PC-3 (cell line): ENCODE measurements around the gene PGS1.

Experiments used
- CTCF ChIP-seq: fragments of 300-600 bp; sonication (generic); conservative IDR thresholded peaks from 2 replicates; pipeline ENCODE4 v1.5.1; 2017; ENCODE audit warnings: antibody characterized with exemption, low read depth, mild to moderate bottlenecking, low read length
- EZH2 ChIP-seq: fragments of 300-600 bp; sonication (generic); IDR thresholded peaks from one replicate; pipeline ENCODE4 v1.6.1; 2017; ENCODE audit warnings: antibody characterized with exemption, mild to moderate bottlenecking, low read length; ENCODE audit not compliant: unreplicated experiment
- EZH2phosphoT487 ChIP-seq: fragments of 300-600 bp; sonication (generic); IDR thresholded peaks from 2 replicates; pipeline ENCODE4 v1.6.1; 2018; ENCODE audit warnings: mild to moderate bottlenecking, antibody characterized with exemption, low read length, borderline replicate concordance

- TF ChIP-seq CTCF: no peak
- TF ChIP-seq EZH2: no peak
- no peak for TF ChIP-seq EZH2phosphoT487
Observed at GRCh38 chr17:78419970-78420815, 41.7 kb downstream of the PGS1 start.
